NCI-H187 (cell line): ENCODE measurements around the gene PPP4R4.
"Not testable (repeated sequence)": the region's sequence is repeated elsewhere in the genome, so short reads cannot be mapped to it uniquely, and the experiment has no call there.

Experiments used
- DNase-seq, 2 experiments: peaks; one replicate each; lab custom pipeline; 2025; lab: John Stamatoyannopoulos, UW

PPP4R4 gene

GRCh38 chr14:94143711-94144110, 30.4 kb upstream of the PPP4R4 start:
- no peak for DNase-seq

- DNase-seq, result no peak
These were observed 29.4 kb upstream of the PPP4R4 start for GRCh38 chr14:94144765-94145164.

GRCh38 chr14:94145902-94146527, 28.1 kb upstream of the PPP4R4 start:
- no peak for DNase-seq

- no peak for DNase-seq
These were observed 21.4 kb upstream of the PPP4R4 start for GRCh38 chr14:94152676-94153075.

GRCh38 chr14:94153750-94154342, 20.3 kb upstream of the PPP4R4 start:
- DNase-seq, result no peak

GRCh38 chr14:94156143-94156542, 18.0 kb upstream of the PPP4R4 start:
- DNase-seq, result not testable (repeated sequence)

GRCh38 chr14:94157197-94157596, 16.9 kb upstream of the PPP4R4 start:
- no peak for DNase-seq

- DNase-seq, result no peak
These were observed 15.8 kb upstream of the PPP4R4 start for GRCh38 chr14:94158239-94158883.

- no peak for DNase-seq
These were observed 13.1 kb upstream of the PPP4R4 start for GRCh38 chr14:94161058-94161457.

- no peak for DNase-seq
These were observed 12.1 kb upstream of the PPP4R4 start for GRCh38 chr14:94161981-94162380.

GRCh38 chr14:94162466-94162865, 11.7 kb upstream of the PPP4R4 start:
- DNase-seq, result no peak

- DNase-seq, result no peak
These were observed 10.3 kb upstream of the PPP4R4 start for GRCh38 chr14:94163796-94164195.

GRCh38 chr14:94164685-94165431, 9.3 kb upstream of the PPP4R4 start:
- DNase-seq, result no peak

GRCh38 chr14:94165744-94166143, 8.4 kb upstream of the PPP4R4 start:
- DNase-seq, result no peak

- no peak for DNase-seq
These were observed 4.0 kb upstream of the PPP4R4 start for GRCh38 chr14:94170136-94170535.

GRCh38 chr14:94171208-94171607, 2.9 kb upstream of the PPP4R4 start:
- DNase-seq, result no peak

- no peak for DNase-seq
These were observed 1.6 kb upstream of the PPP4R4 start for GRCh38 chr14:94172545-94172944.

- no peak for DNase-seq
These were observed 644 bp upstream of the PPP4R4 start for GRCh38 chr14:94173471-94173884.

GRCh38 chr14:94174604-94175010, 485 bp downstream of the PPP4R4 start:
- DNase-seq, result no peak

GRCh38 chr14:94175011-94175745, 1.1 kb downstream of the PPP4R4 start:
- no peak for DNase-seq

GRCh38 chr14:94175747-94176146, 1.6 kb downstream of the PPP4R4 start:
- no peak for DNase-seq

GRCh38 chr14:94176808-94177207, 2.7 kb downstream of the PPP4R4 start:
- DNase-seq, result no peak
